Mucosa of gallbladder (tissue), 1 donor: Measurements from ENCODE around the gene PALD1. TPM values are rescaled to one million over a fixed set of nuclear protein-coding genes. Genes with fewer than 3 reads are reported as not detected.

Experiments
- DNase-seq: peaks from one replicate; pipeline ENCODE4 v3.0.0-alpha.2; 2020; ENCODE audit warnings: low spot score
- total RNA-seq: library from RNA; stranded (reverse); gene quantifications from one replicate; pipeline ENCODE4 v1.2.1, GENCODE V29; 2021
- donor health status: DM: no; HTN: no; CAD: no.

Gene PALD1
- total RNA-seq, 1 donor from 2014 or later: 15.5 TPM

DNA sequence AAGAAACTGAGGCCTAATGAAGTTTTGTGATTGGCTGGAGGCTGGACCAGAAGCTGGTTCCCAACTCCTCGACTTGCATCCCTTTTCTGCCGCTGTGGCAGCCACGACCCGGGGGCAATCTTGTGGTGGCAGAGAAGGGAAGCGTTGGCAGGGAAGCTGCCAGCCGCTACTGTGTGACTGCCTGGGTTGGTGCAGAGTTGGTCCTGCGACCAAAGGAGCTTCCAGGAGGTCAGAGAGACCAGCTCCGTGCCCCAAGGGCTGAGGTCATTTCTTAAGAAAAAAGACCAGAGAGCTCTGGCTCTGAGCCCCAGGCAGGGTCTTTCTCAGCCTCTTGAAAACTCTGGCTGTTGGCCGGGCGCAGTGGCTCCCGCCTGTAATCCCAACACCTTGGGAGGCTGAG, 76.8 kb downstream of the PALD1 start:
- no peak for DNase-seq

DNA sequence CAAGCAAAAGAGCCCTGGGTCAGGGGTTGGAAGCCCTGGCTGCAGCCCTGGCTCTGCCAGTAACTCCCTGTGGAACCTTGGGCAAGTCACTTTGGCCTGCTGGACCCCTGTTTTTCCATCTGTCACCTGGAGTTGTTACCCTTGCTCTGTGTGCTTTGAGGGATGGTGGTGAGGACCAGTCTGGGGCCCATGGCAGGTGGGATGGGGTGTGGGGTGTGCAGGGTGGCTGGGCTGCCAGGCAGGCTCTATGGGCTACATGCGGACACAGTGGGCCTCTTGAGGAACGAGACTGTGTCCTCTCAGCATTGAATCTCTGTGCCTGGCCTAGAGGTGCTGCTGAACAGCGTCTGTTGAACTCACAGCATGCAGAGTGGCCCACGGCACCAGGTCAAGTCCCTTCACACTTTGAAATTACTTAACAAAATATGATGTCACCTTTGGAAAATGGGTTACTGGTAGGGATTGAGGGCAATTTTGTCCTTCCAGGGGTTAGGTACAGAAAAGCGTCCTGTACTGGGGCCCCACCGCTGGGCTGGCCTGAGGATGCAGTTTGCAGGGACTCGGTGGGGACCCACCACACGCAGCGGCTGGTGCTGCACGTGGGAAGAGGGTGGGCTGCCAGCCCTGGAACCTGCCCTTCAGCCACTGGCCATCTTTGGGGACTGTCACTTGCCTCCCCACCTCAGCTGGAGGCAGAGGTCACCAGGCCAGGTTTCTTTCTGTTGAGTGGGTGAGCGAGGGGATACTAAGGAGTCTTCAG, 78.7 kb downstream of the PALD1 start:
- DNase-seq: no peak

DNA sequence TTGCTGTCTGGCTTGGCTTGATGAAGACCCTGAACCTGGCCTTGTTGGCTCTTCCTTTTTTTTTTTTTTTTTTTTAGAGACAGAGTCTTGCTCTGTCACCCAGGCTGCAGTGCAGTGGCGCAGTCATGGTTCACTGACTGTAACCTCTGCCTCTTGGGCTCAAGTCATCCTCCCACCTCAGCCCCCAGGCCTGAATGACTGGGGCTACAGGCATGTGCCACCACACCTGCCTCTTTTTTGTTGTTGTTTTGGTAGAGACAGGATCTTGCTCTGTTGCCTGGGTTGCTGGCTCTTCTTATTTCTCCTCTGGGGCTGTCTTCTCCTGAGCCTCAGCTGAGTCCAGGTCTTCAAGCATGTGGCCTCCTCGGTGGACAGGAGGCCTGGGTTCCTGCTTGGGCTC, 79.3 kb downstream of the PALD1 start:
- DNase-seq: no peak

DNA sequence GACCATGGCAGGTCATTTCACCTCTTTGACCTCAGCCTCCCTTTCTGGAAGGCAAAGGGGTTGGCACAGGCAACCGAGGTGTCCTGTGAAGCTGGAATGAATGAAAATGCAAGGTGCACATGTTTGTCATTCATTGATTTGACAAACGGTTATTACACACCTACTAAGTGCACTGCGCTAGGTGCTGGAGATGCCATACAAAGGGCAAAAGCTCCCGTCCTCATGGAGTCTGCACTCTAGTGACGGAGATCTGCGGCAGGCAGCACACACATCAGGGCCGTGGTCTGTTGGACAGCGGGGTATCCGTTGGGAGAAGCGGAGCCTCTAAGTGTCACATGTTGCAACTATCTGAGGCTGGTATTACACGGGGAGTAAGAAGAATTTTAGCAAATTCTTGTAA, 79.7 kb downstream of the PALD1 start:
- DNase-seq: no peak

DNA sequence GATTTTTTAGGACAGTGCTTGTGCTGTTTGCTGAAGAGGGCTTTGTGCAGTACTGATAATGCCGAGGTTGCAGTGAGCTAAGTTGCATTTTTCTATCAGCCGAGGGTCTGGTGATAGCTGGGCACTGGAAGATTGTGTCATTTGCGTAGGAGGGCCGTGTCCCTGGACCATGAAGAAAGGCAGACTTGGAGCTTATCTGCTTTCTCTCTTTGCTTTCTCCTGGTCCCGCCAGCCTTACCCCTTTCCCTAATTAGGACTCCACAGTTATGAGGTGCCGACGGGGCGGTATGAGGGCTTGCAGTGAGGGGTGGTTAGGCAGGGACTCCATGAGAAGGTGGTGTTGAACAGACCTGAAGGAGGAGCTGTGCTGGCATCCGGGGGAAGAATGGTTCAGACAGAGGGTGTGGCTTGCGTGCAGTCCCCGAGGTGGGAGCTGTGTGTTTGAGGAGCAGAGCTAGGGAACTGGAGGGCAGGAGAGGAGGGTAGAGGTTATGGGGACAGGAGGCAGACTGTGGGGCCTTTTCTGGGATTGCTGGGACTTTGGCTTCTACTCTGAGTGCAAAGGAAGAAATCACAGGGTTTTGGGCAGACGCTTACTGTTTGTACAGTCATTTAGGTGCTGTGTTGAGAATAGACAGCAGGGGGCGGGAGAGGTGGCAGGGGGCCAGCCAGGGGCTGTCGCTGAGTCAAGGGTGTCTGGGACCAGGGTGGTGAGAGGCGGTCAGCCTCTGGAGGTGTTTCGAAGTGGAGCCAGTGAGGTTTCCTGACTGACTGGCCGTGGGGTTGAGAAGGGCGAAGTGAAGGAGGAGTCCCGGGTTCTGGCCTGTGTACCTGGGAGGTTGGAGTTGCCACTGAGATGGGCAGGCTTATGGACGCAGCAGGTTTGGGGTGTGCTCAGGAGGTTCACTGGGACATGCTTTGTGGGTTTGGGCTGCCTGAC, 80.6 kb downstream of the PALD1 start:
- DNase-seq: peak; percentile 56

DNA sequence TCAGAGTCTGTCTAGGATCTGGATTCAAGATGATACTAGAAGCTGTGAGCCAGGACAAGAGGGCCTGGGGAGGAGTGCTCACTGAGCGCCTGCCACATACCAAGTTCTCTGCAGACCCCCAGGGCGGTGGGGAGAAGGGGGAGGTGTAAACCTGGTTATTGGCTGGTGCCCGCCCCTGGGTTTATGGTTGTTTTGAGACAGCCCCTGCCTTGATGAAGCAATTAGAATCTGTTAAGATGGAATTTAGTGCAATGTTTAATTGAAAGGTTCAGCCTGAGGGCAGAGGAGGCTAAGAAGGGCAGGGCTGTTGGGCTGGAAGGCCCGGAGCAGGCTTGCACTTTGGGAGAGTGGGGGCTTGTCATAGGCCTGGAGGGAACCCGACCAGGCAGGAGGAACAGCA, 81.3 kb downstream of the PALD1 start:
- no peak for DNase-seq

DNA sequence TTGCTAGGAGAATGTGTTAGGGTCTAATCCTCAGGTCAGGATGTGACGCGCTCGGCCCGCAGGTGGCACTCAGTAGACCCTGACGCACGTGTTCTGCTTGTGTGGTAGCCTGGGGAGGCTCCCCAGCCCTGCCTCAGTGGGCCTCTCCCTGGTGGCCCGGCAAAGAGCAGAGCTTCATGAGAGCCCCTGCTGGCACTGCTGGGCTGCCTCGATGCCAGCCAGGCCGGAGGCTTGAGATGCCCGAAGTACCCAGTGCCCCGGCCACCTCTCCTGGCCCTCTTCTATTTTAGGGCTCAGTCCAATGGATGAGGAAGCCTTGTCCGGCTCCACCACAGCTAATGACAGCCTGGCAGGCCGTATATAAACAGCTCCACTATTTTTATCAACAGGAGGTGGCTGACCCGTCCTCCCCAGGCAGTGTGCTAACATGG, 82.0 kb downstream of the PALD1 start:
- DNase-seq: no peak

DNA sequence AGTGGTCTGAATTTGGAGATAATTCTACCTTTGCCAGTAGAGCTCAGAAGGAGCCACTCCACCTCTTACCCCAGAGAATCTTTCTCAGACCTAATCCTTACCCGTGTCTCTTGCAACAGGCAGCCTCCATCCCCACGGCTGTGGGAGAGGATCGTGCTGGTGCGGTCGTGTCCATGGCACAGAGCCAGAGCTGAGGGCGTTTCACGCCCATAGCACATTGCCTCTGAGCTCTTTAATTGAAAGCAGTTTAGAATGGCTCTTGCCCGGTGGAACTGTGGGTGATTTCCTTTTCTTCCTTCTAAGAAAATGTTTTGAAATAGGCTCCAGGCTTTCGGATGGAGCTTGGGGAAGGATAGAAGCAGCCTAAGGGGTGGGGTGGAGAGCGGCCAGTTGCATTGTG, 82.5 kb downstream of the PALD1 start:
- no peak for DNase-seq

DNA sequence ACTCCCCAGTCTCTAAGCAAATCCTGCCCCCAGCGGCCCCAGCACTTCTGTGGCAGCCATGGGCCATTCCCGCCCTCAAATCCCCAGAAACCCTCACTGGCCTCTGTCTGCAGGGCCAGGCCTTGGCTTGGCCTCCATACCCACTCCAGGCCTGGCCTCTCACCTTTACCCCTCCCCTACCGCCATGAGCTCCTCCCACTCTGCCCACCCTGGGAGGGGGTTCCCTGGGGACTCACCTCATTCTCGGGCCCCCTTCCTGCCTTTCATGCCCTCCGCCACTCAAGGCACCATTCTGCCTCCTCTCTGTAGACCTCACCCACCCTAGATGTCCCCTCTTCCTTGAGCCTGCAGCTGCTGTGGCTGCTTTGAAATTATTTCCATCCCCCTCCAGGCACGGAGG, 83.0 kb downstream of the PALD1 start:
- DNase-seq: no peak

DNA sequence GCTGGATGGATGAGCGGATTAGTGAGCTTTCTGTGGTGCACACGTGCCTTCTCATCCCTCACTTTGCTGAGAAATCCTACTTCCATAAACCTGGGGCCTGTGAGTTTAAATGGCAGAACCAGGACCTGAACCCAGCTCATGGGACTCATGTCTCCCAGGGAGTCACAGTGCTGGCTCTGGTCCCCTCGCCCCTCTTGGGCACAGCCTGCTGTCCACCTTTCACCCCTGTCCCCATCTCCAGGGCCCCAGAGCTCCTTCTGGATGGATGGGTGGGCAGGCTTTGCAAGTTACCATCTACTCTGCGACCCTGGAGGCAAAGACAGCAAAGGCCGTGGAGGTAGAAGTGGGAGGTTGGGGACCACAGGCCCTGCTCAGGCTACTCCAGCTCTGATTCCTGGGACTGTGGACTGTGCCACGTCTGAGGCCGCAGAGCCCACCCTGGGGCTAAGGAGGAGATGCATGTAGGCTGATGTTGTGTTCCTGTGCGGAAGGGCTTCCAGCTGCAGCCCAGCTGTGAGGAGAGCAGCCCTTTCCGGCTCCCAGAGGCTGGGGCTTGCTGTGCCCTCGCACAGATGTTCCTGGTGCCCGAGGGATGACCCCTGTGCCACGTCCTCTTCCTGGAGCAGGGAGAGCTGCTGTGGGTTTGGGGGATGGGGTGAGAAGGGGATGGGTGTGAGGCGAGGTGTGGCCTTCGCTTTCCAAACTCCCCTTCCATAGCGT, 83.6 kb downstream of the PALD1 start:
- DNase-seq: no peak

DNA sequence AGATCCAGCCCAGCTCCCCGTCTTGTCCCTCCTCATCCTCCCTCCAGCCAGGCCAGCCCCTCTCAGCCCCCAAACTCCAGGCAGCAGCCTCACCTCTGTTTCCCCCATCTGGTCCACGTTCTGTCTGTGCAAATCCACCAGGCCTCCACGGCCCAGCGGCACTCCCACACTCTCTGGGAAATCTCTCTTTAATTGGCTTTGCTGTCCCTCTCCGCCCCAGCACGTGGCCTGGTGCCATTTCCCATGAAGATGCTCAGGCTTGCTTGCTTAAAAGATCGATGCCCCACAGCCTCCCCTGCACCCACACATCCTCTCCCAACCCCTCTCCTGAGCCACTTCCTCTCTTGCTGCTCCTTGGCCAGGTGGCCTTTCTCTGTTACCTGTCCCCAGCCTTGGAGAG, 84.7 kb downstream of the PALD1 start:
- DNase-seq: no peak

DNA sequence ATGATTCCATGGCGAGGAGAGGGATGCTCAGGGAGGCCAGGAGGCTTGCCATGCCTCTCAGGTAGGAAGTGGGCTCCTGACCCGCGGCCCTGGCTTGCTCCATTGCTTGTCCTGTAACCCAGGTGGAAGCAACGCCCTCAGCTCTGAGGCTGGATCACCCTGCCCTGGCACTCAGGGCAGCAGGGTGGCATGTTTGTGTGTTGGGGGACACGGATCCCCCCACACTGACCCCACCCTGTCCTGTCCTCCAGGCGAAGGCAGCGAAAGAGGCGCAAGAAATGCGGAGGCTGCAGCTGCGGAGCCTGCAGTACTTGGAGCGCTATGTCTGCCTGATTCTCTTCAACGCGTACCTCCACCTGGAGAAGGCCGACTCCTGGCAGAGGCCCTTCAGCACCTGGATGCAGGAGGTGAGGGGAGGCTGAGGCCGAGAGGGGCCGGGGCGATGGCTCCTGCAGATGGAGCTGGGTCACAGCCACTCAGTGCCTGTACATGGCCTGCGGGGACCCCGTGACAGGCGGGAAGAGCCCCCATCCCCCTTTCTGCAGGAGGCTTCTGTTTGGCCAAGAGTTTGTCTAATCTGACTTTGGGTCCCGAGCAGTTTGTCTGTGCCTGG, 85.7 kb downstream of the PALD1 start:
- no peak for DNase-seq

DNA sequence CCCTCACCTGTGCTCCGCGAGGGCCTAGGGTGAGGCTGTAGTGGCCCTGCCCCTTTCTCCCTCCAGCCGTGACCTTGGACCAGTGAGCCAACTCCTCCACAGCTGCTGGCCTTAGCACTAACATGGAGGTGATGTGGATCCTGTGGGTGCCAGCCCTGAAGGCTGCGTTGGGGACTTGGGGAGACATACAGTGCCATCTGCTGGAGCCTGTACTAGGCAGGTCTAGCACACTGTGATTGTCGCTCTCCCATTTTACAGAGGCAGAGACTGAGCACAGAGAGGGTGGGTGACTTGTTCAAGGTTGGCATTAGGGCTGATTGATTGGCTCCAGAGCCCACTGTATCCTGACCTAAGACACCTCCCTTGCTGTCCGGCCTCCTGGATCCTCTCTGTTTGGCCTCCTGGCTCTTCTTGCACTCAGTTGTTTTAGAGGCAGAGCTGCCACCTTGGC, 86.4 kb downstream of the PALD1 start:
- DNase-seq: no peak

DNA sequence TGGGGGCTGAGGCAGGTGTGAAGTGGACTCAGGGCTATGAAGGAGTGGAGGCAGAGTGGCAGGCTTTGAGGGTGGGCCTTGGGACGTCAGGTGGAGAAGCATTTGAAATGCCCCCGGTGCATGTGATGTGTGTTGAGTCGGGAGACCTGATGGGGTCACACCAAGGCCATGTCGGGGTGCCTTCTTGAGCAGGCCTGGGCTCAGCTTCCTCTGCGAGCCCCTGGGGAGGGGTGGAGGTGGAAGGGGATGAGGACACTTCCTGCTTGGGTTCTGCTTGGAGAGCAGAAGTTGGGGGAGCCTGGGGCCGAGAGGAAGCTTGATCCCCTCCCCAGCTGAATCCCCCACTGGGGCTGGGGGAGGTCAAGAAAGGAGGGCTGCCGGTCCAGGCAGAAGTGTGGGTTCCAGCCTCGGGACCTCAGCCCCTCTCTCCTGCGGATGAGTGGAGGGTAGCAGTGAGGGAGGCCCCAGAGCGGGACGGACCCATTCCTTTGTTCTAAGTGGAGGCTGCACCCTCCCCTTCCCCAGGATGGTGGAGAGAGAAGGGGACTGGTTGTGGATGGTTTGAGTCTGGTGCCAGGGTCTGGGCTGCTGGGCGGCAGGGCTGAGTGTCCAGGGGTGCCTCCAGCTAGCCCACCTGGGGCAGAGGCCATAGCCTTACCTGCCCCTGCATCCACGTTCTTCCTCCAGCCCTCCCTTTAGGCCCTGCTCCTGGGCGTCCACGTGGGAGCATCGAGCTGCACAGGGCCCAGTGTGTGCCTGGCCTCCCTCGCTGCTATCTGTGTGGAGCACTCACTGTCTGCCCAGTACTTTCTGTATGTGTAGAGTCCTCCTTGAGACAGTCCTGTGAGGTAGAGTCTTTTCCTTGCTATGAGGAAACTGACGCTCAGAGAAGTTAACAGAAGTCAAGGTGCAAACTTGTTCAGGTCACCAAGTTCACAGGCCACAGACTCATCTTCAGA, 87.3 kb downstream of the PALD1 start:
- DNase-seq: no peak

DNA sequence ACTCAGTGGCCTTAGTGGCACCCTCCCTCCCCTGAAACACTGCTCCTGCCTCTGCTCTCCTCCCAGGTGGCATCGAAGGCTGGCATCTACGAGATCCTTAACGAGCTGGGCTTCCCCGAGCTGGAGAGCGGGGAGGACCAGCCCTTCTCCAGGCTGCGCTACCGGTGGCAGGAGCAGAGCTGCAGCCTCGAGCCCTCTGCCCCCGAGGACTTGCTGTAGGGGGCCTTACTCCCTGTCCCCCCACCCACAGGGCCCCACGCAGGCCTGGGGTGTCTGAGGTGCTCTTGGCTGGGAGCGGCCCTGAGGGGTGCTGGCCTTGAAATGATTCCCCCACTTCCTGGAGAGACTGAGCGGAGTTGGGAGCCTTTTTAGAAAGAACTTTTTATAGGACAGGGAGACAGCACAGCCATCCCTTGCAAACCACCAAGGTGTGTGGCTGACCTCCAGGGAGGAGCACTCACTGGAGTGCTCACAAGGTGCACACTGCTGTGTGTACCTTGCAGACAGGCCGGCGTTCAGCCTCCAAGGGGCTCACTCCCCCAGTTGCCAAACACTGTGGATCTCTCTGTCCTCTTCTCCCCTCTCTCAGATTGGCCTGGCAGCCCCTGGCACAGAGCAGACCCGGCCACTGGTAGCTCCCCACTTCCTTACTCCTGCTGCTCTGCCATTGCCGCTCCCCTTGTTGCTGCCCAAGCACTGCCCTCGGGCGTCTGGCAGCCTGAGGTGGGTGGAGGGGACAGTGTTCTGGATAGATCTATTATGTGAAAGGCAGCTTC, 88.1 kb downstream of the PALD1 start:
- no peak for DNase-seq

DNA sequence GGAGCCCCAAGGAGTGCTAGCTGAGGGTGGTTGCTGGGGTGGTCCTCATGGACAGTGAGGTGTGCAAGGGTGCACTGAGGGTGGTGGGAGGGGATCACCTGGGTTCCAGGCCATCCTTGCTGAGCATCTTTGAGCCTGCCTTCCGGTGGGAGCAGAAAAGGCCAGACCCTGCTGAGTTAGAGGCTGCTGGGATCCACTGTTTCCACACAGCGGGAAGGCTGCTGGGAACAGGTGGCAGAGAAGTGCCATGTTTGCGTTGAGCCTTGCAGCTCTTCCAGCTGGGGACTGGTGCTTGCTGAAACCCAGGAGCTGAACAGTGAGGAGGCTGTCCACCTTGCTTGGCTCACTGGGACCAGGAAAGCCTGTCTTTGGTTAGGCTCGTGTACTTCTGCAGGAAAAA, 89.0 kb downstream of the PALD1 start:
- no peak for DNase-seq

DNA sequence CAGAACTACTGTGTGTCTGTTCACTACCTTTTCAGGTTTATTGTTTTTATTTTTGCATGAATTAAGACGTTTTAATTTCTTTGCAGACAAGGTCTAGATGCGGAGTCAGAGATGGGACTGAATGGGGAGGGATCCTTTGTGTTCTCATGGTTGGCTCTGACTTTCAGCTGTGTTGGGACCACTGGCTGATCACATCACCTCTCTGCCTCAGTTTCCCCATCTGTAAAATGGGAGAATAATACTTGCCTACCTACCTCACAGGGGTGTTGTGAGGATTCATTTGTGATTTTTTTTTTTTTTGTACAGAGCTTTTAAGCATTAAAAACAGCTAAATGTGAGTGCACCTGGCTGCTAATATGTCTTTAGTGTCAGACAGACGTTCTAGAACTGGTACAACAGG, 89.5 kb downstream of the PALD1 start:
- no peak for DNase-seq

DNA sequence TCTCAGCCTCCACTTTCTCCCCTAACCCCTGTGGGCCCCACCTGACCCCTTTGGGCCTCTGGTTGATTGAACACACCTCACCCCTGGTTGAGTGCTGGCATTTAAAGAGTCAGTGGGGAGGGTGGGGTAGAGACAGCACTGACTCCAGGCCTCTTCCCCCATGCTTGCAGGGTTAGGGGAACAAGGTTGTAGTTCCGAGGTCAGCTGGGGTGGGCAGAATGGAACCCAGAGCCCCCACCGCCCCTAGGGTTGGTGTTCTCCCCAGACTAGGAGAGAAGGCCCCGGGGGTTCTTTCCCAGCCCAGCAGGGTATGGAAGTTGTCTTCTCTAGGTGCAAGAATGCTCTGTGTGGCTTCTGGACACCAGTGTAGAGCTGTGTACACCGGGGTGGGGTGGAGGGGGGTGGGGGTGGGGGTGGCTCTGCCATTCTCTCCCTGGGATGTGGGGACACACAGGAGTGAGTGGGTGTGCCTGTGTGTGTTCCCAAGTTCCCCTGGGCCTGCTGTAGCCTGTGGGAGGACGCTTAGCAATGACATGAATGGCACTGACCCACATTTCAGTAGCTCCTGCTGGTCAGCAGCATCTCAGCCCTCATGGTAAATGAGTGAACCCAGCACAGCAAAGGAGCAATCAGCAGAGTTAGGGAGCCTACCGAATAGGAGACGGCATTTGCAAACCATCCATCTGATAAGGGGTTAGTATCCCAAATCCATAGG, 90.4 kb downstream of the PALD1 start:
- no peak for DNase-seq

DNA sequence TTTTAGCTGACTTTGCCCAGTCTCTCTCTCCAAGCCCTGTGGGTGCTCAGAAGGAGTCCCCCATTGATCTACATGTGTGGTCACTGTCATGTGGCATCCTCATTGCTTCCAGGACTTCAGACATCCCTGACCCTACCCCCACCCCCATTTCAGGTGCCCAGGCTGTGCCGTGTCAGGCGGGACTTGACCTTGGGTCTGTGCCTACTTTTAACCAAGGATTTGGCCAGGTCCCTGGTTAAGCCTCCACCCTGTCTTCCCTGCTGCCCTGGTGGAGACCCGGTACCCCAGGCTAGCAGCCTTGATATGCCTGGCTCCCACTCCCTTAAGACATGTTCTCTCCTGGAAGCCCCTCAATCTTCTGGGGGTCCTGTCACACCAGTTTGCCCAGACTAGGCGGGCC, 92.7 kb downstream of the PALD1 start:
- DNase-seq: no peak
